ENCODE measurements around the gene PRODH2. TPM values are rescaled to one million over a fixed set of nuclear protein-coding genes. Genes with fewer than 3 reads are reported as not detected.

Gene PRODH2
- polyA plus RNA-seq, 1 of the 3 experiments (the other 2 are of a cell fraction): not detected

GRCh38 chr19:35844482-35845214 lies 32.0 kb upstream of the PRODH2 start (continued):
- no peak for TF ChIP-seq PBX3 (IDR thresholded peaks at IDR 0.05)
- TF ChIP-seq FOSL2 (IDR thresholded peaks at IDR 0.05; ENCODE audit: borderline replicate concordance, low read depth): no peak
- no peak for TF ChIP-seq MEF2A (IDR thresholded peaks at IDR 0.05; ENCODE audit: borderline replicate concordance, low read depth)
- TF ChIP-seq GABPA (IDR thresholded peaks at IDR 0.05; ENCODE audit: low read depth): no peak
- no peak for TF ChIP-seq RAD21 (IDR thresholded peaks at IDR 0.05; ENCODE audit: low read length)

- DNase-seq: peak; percentile 79
- Histone ChIP-seq H3K36me3 (replicated peaks in 1 of 2; ENCODE audit: control insufficient read depth in 1 of 2, insufficient read depth in 2 of 2, low read length in 1 of 2) (no peaks in the 10 kb centered on the region), H3K79me2 (ENCODE audit: insufficient read depth) (no peaks in the 10 kb centered on the region), H3K9me3 (no peaks in the 10 kb centered on the region), H3K9me2 (no peaks in the 10 kb centered on the region), H3K27me3 (ENCODE audit: insufficient read depth) (peaks cover 47% of the 10 kb centered on the region), H3K4me3 (ENCODE audit: low read depth in 2 of 2, low read length in 1 of 2) (no peak overlapping the region; a peak in 1 of 4 replicates), H3K4me1 (ENCODE audit: control insufficient read depth in 1 of 2, insufficient read depth in 2 of 2, low read depth in 1 of 2, low read length in 1 of 2) (peaks cover 0 to 8% of the 10 kb centered on the region in 2 experiments; a peak in 1 of 4 replicates), H4K20me1 (ENCODE audit: insufficient read depth) (no peaks in the 10 kb centered on the region), H3K4me2 (no peak overlapping the region), H3K9ac (no peak overlapping the region), H2AFZ (ENCODE audit: low read depth) (no peak overlapping the region), H3K27ac (ENCODE audit: low read depth in 2 of 2, low read length in 1 of 2) (no peak overlapping the region), H3F3A (replicated peaks; ENCODE audit: insufficient read depth) (no peaks in the 10 kb centered on the region)
- POLR2A ChIA-PET: no interaction called here
- WGBS (ENCODE audit: low lambda C conversion rate): 18% methylated on average over 17 of the region's 42 CpGs
- CTCF ChIA-PET: no interaction called here
- TF ChIP-seq TEAD4 (IDR thresholded peaks at IDR 0.05; ENCODE audit: borderline replicate concordance, insufficient read depth) (no peak), USF1 (IDR thresholded peaks at IDR 0.05; ENCODE audit: borderline replicate concordance, low read depth) (no peak), FOXJ3 (CRISPR knock-in tag; IDR thresholded peaks at IDR 0.05) (no peak), IRF3 (IDR thresholded peaks at IDR 0.05; ENCODE audit: low read depth, low read length) (no peak), NRF1 (IDR thresholded peaks at IDR 0.05; ENCODE audit: low read depth, low read length) (no peak), CHD2 (IDR thresholded peaks at IDR 0.05; ENCODE audit: low read length, partially characterized antibody) (no peak)
These were observed 31.2 kb upstream of the PRODH2 start for GRCh38 chr19:35843676-35844481.

All from SK-N-SH (cell line).